Panc1 (cell line): ENCODE data around the gene LRRC8E. TPM values are rescaled to one million over a fixed set of nuclear protein-coding genes. Genes with fewer than 3 reads are reported as not detected.

Experiments used
- ATAC-seq: fragments of 200-7000 bp; cut with Tn5 transposase; 2 replicates; pipeline ENCODE4 v1.9.1; 2020; ENCODE audit warnings: mild to moderate bottlenecking, moderate library complexity
- BruUV-seq: library from RNA; stranded (reverse); fragments of 400-500 nt; replicated peaks from 2 replicates; lab custom pipeline; 2021; lab: Mats Ljungman, UMichigan
- CTCF ChIA-PET: fragments of 300-600 bp; sonication (Branson Sonifier 250); formaldehyde crosslinking; loops from one replicate; lab custom pipeline; 2022; ENCODE audit warnings: antibody characterized with exemption; lab: Charles Lee
- POLR2A ChIA-PET: fragments of 300-600 bp; sonication (Branson Sonifier 250); formaldehyde crosslinking; loops from one replicate; lab custom pipeline; 2022; ENCODE audit warnings: antibody characterized with exemption; lab: Charles Lee
- DNase-seq: peaks from one replicate; pipeline ENCODE4 v3.0.0-alpha.2; 2010; ENCODE audit warnings: low read depth, low spot score
- H3K27ac ChIP-seq: 2 replicates; pipeline ENCODE4 v1.5.1; 2011; ENCODE audit warnings: mild to moderate bottlenecking, low read length, inconsistent platforms
- H3K27me3 ChIP-seq: fragments of 200-500 bp; sonication (Bioruptor generic); 2 replicates; pipeline ENCODE4 v1.6.0; 2014; ENCODE audit warnings: low read length, inconsistent platforms; ENCODE audit not compliant: control insufficient read depth, insufficient read depth
- H3K36me3 ChIP-seq: fragments of 200-500 bp; sonication (Bioruptor generic); 2 replicates; pipeline ENCODE4 v1.5.1; 2014; ENCODE audit warnings: inconsistent platforms, mild to moderate bottlenecking, low read length, moderate library complexity; ENCODE audit not compliant: control insufficient read depth, insufficient read depth
- H3K4me1 ChIP-seq: 2 replicates; pipeline ENCODE4 v1.5.1; 2011; ENCODE audit warnings: inconsistent platforms, mild to moderate bottlenecking, low read length, moderate library complexity; ENCODE audit not compliant: control insufficient read depth, insufficient read depth
- H3K4me3 ChIP-seq, 2 experiments: 2 replicates each; pipeline ENCODE4 v1.5.1; 2011 to 2012; ENCODE audit warnings: low read depth in 2 of 2, low read length in 2 of 2, mild to moderate bottlenecking in 2 of 2, inconsistent platforms in 1 of 2, moderate library complexity in 1 of 2
- H3K9me3 ChIP-seq: fragments of 200-500 bp; sonication (Bioruptor generic); 2 replicates; pipeline ENCODE4 v1.5.1; 2014; ENCODE audit warnings: low read depth, mild to moderate bottlenecking, inconsistent platforms, low read length, moderate library complexity; ENCODE audit not compliant: control insufficient read depth, insufficient read depth
- POLR2AphosphoS5 ChIP-seq: IDR thresholded peaks from 2 replicates; pipeline ENCODE4 v1.6.1; 2012; ENCODE audit warnings: mild to moderate bottlenecking, low read depth, low read length, moderate library complexity
- REST ChIP-seq, 2 experiments: IDR thresholded peaks; 2 replicates each; pipeline ENCODE4 v1.6.1; 2011 to 2012; ENCODE audit warnings: low read depth in 2 of 2, control low read depth in 1 of 2, low read length in 1 of 2, mild to moderate bottlenecking in 1 of 2, moderate library complexity in 1 of 2; ENCODE audit not compliant: insufficient read depth in 1 of 2
- SIN3A ChIP-seq: IDR thresholded peaks from 2 replicates; pipeline ENCODE4 v1.6.1; 2012; ENCODE audit warnings: low read depth, mild to moderate bottlenecking, low read length, moderate library complexity, borderline replicate concordance; ENCODE audit not compliant: insufficient read depth
- TCF7L2 ChIP-seq: IDR thresholded peaks from 2 replicates; pipeline ENCODE4 v1.6.1; 2011; ENCODE audit warnings: mild to moderate bottlenecking, low read depth, low read length, inconsistent platforms
- in situ Hi-C: cut with HindIII; loops from 2 replicates; pipeline ENCODE4 v1.10.0; 2016; ENCODE audit warnings: low sequenced_read_pairs, low pct_unique_long_range_greater_than_20kb
- intact Hi-C: fragments of 100-400 bp; cut with micrococcal nuclease; formaldehyde crosslinking; loops from one replicate; pipeline ENCODE4 v1.10.0; 2022; ENCODE audit not compliant: unreplicated experiment
- total RNA-seq: library from RNA; stranded (reverse); gene quantifications from one replicate; pipeline ENCODE4 v1.2.1, GENCODE V29; 2021; ENCODE audit not compliant: unreplicated experiment
- TF ChIP-seq, protein P1 (sequence below): fragments of 450-650 bp; IDR thresholded peaks from 2 replicates; pipeline ENCODE4 v1.5.1; 2017; ENCODE audit warnings: mild to moderate bottlenecking

The LRRC8E gene
- total RNA-seq, 1 experiment from 2014 or later, result 5.0 TPM

GRCh38 chr19:7842661-7843294, 45.5 kb upstream of the LRRC8E start:
- ATAC-seq (no peak), DNase-seq (no peak)
- H3K27ac ChIP-seq, result no peak overlapping the region
- BruUV-seq, result no TSS peak
- no peaks in the 10 kb centered on the region for H3K27me3 ChIP-seq
- ChIA-PET POLR2A (no interaction called here), CTCF (no interaction called here)
- H3K4me3 ChIP-seq, result no peak overlapping the region
- in situ Hi-C loops, result no loop called here
- TF ChIP-seq, protein P1, sequence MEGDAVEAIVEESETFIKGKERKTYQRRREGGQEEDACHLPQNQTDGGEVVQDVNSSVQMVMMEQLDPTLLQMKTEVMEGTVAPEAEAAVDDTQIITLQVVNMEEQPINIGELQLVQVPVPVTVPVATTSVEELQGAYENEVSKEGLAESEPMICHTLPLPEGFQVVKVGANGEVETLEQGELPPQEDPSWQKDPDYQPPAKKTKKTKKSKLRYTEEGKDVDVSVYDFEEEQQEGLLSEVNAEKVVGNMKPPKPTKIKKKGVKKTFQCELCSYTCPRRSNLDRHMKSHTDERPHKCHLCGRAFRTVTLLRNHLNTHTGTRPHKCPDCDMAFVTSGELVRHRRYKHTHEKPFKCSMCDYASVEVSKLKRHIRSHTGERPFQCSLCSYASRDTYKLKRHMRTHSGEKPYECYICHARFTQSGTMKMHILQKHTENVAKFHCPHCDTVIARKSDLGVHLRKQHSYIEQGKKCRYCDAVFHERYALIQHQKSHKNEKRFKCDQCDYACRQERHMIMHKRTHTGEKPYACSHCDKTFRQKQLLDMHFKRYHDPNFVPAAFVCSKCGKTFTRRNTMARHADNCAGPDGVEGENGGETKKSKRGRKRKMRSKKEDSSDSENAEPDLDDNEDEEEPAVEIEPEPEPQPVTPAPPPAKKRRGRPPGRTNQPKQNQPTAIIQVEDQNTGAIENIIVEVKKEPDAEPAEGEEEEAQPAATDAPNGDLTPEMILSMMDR, result no peak
- TF ChIP-seq SIN3A (no peak), REST (IDR thresholded peaks at IDR 0.05; ENCODE audit: insufficient read depth in 1 of 2, low read depth in 2 of 2, low read length in 1 of 2) (no peak), POLR2AphosphoS5 (no peak), TCF7L2 (no peak)
- intact Hi-C loops, result no loop called here
- no peaks in the 10 kb centered on the region for H3K9me3 ChIP-seq
- no peaks in the 10 kb centered on the region for H3K36me3 ChIP-seq
- no peaks in the 10 kb centered on the region for H3K4me1 ChIP-seq

DNA sequence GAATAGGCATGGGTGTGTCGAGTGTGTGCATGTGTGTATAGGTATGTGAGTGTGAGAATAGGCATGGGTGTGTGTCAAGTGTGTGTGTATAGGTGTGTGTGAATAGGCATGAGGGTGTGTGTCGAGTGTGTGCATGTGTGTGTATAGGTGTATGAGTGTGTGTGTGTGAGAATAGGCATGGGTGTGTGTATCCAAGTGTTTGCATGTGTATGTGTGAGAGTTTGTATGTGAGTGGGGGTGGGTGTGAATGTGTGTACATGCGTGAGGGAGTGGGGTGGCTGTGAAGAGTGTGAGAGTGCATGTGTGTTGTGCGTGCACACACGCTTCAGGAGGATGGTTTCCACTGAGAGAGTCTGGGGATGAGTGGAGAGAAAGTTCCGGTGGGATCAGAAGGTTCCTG, 44.8 kb upstream of the LRRC8E start:
- ChIA-PET POLR2A (no interaction called here), CTCF (no interaction called here)

More for the DNA sequence above, 44.8 kb upstream of the LRRC8E start:
- DNase-seq (no peak), ATAC-seq (no peak)
- no peak overlapping the region for H3K4me3 ChIP-seq
- in situ Hi-C loops, result no loop called here
- no peaks in the 10 kb centered on the region for H3K36me3 ChIP-seq
- H3K4me1 ChIP-seq, result no peaks in the 10 kb centered on the region
- H3K9me3 ChIP-seq, result no peaks in the 10 kb centered on the region
- intact Hi-C loops, result no loop called here
- H3K27ac ChIP-seq, result no peak overlapping the region
- no peaks in the 10 kb centered on the region for H3K27me3 ChIP-seq
- BruUV-seq, result no TSS peak
- TF ChIP-seq SIN3A (no peak), POLR2AphosphoS5 (no peak), REST (IDR thresholded peaks at IDR 0.05; ENCODE audit: insufficient read depth in 1 of 2, low read depth in 2 of 2, low read length in 1 of 2) (no peak), TCF7L2 (no peak)
- TF ChIP-seq, protein P1, result no peak
